H54 (cell line): ENCODE data around the gene CALN1.

Source experiments
- DNase-seq: peaks from one replicate; pipeline ENCODE4 v3.0.0; 2011; ENCODE audit warnings: low spot score, mixed read lengths; ENCODE audit not compliant: insufficient read length
- FAIRE-seq: peaks from 3 replicates; lab custom pipeline; 2011; peaks lifted over from hg19 to GRCh38; lab: Jason Lieb, UNC
- POLR2A ChIP-seq: IDR thresholded peaks from 2 replicates; pipeline ENCODE4 v1.6.1; 2011; ENCODE audit warnings: low read depth, mild to moderate bottlenecking, low read length

CALN1 gene

GRCh38 chr7:72016574-72016973 lies 395.6 kb downstream of the CALN1 start:
- no peak for TF ChIP-seq POLR2A
- no peak for FAIRE-seq

GRCh38 chr7:72015136-72015535 lies 397.0 kb downstream of the CALN1 start:
- FAIRE-seq (no peak), DNase-seq (no peak)
- TF ChIP-seq POLR2A: no peak

More at GRCh38 chr7:72016574-72016973, 395.6 kb downstream of the CALN1 start:
- no peak for DNase-seq

DNA sequence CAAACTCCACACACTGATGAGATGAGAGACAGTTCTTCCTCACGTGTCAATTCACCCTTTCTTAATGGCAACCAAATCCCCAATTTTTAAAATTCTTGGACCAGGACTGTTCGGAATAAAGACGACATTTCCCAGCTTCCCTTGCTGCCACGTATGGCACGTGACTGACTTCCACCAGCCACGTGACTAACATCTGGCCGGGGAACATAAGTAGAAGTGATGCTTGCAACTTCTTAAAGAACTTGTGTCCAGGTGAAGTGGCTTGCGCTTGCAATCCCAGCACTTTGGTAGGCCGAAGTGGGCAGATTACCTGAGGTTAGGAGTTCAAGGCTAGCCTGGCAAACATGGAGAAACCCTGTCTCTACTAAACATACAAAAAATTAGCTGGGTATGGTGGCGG lies 405.1 kb downstream of the CALN1 start:
- no peak for DNase-seq
- TF ChIP-seq POLR2A: no peak
- FAIRE-seq: no peak

- DNase-seq: no peak
- FAIRE-seq: no peak
- TF ChIP-seq POLR2A: no peak
These were observed 408.9 kb downstream of the CALN1 start for GRCh38 chr7:72003236-72003635.

GRCh38 chr7:71996141-71996540 lies 416.0 kb downstream of the CALN1 start:
- FAIRE-seq (no peak), DNase-seq (no peak)
- no peak for TF ChIP-seq POLR2A

DNA sequence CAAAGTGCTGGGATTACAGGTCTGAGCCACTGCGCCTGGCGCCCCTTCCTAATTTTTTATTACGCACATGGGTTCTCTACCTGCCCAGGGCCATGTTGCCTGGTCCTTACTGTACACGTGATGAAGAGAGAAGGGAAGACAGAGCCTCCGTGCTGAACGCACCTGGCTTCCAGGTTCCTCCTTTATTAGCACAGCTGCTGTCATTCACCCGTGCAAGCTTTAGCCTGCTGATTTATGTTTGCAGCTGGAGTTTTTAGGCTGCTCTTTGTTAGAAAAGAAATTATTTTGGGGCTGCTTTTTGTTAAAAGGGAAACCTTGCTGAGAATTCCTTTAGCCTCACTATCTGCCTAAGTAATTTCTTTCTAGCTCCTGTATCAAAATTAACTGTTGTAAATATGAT lies 417.0 kb downstream of the CALN1 start:
- TF ChIP-seq POLR2A: no peak
- DNase-seq (no peak), FAIRE-seq (no peak)

GRCh38 chr7:71991586-71991985 lies 420.6 kb downstream of the CALN1 start:
- DNase-seq: no peak
- no peak for TF ChIP-seq POLR2A
- no peak for FAIRE-seq

- no peak for DNase-seq
- TF ChIP-seq POLR2A: no peak
- no peak for FAIRE-seq
These were observed 422.0 kb downstream of the CALN1 start for GRCh38 chr7:71990138-71990462.

- DNase-seq (no peak), FAIRE-seq (no peak)
- TF ChIP-seq POLR2A: no peak
These were observed 423.9 kb downstream of the CALN1 start for GRCh38 chr7:71988201-71988600.

DNA sequence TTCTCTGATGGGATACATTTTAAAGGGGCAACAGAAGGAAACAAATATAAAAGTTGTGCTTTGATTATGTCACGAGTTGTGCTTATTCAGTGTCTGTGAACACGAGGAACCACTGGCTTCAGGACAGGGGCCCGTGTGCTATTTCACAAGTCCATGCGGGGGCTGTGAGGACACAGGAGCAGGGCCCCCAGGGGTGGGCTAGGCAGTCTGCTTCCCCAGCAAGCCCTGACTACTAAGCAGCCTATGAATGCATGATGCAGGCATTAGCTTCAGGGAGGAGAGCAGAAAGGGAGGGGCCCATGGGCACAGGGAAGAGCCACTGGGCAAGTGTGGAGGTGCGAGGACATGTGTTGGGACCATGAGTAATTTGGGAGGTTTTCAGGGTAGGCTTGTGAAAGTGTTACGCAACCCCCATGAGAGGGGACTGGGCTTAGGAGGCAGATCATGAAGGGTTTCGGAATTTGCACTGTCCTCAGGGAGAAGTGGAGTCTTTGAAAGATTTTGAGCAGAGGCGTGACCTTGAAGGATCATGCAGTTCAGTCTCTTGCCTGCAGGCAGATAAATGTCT lies 424.9 kb downstream of the CALN1 start:
- FAIRE-seq (no peak), DNase-seq (no peak)
- TF ChIP-seq POLR2A: no peak

- FAIRE-seq (no peak), DNase-seq (no peak)
- TF ChIP-seq POLR2A: no peak
These were observed 427.8 kb downstream of the CALN1 start for GRCh38 chr7:71984348-71984747.

- FAIRE-seq (no peak), DNase-seq (no peak)
- TF ChIP-seq POLR2A: no peak
These were observed 429.3 kb downstream of the CALN1 start for GRCh38 chr7:71982851-71983250.

DNA sequence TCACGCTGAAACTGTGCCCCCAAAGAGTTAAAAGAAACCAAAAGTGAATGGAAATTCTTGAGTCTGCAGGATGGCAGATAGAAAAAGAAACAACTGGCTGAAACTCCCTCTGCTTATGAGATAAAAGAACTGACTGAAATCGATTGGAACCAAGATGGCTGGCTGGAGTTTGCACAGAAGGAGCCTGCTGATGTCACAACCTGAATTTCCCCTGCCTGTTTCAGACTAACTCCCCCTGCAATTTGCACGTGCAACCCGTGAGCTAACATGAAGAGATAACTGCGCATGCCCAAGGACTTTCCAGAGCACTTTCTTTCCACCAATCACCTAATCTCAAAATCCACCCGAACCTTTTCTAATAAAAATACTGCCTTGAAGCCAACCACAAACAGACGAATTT lies 435.5 kb downstream of the CALN1 start:
- DNase-seq (no peak), FAIRE-seq (no peak)

DNA sequence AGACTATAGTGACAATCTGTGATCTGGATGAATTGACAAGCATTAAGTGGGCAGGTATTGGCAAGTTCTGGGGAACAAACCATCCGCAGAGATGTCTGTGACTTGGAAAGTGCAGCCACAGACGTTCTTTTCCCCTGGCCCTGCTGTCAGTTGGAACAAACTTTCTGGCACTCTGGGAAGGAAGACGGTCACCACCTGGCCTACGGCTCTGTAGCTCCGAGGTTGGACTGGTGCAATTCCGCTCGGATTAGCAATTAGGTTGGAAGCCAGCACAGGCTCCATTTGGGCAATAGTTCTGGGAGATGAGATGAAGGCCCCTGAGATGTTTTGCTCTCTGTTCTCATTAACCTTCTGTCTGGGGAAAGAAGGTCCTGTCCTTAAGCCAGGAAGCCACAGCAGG lies 437.5 kb downstream of the CALN1 start:
- no peak for TF ChIP-seq POLR2A
- DNase-seq (no peak), FAIRE-seq (no peak)

More for the DNA sequence above, 435.5 kb downstream of the CALN1 start:
- no peak for TF ChIP-seq POLR2A

DNA sequence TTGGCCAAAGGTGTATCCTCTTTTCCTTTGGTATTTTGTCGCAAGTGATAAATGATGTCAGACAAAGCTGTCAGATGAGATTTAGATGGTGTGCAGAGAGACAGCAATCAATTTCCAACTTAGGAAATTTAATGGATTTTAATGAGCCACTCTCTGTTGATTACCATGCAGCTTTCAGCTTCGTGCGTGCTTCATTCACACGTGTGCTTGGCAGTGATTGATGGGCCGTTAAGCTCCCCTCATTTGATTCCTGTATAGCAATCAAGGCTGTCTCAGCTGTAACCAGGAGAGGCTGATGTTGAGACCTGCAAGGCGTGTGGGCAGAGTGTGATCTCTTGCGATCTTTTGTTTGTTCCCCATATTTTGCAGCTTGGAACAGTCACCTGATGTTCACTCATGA lies 439.6 kb downstream of the CALN1 start:
- no peak for DNase-seq
- FAIRE-seq: no peak

DNA sequence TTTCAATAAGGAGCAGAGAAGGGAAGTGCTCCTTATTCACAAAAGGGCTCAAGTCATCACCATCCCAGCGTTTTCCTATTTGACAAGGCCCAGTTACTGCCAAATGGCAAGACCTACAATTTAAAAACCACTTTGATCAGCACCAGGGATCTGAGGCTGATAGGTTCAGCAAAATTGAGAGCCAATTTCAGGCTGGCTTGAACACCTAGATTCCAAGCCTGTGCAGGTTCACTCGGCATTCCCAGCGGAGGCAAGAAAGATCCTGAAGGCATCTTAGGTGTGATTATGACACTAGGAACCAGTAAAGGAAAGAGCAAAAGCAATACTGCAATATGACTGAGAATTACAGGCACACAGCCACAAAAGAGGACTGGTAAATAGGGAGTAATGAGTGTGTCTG lies 441.4 kb downstream of the CALN1 start:
- no peak for FAIRE-seq
- no peak for DNase-seq
- TF ChIP-seq POLR2A: no peak

More for the DNA sequence above, 439.6 kb downstream of the CALN1 start:
- no peak for TF ChIP-seq POLR2A
